Endothelial cell of umbilical vein (primary cell): ENCODE results near the gene ZFYVE28. TPM values are rescaled to one million over a fixed set of nuclear protein-coding genes. Genes with fewer than 3 reads are reported as not detected.

Experiments
- BruUV-seq: library from RNA; stranded (reverse); fragments of 400-500 nt; replicated peaks from 2 replicates; lab custom pipeline; 2021; lab: Mats Ljungman, UMichigan
- CTCF ChIA-PET: fragments of 300-600, 350-600 bp; sonication (Branson Sonifier 250); formaldehyde crosslinking; loops from one replicate; lab custom pipeline; 2021; ENCODE audit warnings: antibody characterized with exemption, inconsistent platforms; lab: Charles Lee
- POLR2A ChIA-PET: fragments of 300-600, 350-600 bp; sonication (Branson Sonifier 250); formaldehyde crosslinking; loops from one replicate; lab custom pipeline; 2021; ENCODE audit warnings: antibody characterized with exemption, inconsistent platforms; lab: Charles Lee
- DNase-seq: peaks from one replicate; pipeline ENCODE4 v3.0.0-alpha.2; 2011; ENCODE audit warnings: low read depth, low spot score
- FAIRE-seq: peaks from 2 replicates; lab custom pipeline; 2011; peaks lifted over from hg19 to GRCh38; lab: Jason Lieb, UNC
- H2AFZ ChIP-seq: 2 replicates; pipeline ENCODE4 v1.6.0; 2012; ENCODE audit warnings: low read depth, low read length, control low read depth, inconsistent platforms
- H3K27ac ChIP-seq: 2 replicates; pipeline ENCODE4 v1.5.1; 2011; ENCODE audit warnings: low read depth, mild to moderate bottlenecking, control low read depth, low read length, moderate library complexity; ENCODE audit not compliant: insufficient read depth
- H3K27me3 ChIP-seq, 2 experiments: 2 replicates each; pipeline versions ENCODE4 v1.6.0 to v1.6.1; 2011; ENCODE audit warnings: low read length in 2 of 2, mixed read lengths in 1 of 2; ENCODE audit not compliant: control insufficient read depth in 2 of 2, insufficient read depth in 2 of 2
- H3K36me3 ChIP-seq, 2 experiments: 2 replicates in 1 of 2; 3 replicates in 1 of 2; pipeline ENCODE4 v1.5.1; 2011; ENCODE audit warnings: low read length in 2 of 2, mild to moderate bottlenecking in 1 of 2, moderate library complexity in 1 of 2; ENCODE audit not compliant: control insufficient read depth in 2 of 2, insufficient read depth in 2 of 2; ENCODE audit errors: extremely low read depth in 1 of 2
- H3K4me1 ChIP-seq: 3 replicates; pipeline ENCODE4 v1.5.1; 2011; ENCODE audit warnings: mild to moderate bottlenecking, low read length; ENCODE audit not compliant: control insufficient read depth, insufficient read depth; ENCODE audit errors: extremely low read depth
- H3K4me2 ChIP-seq: 2 replicates; pipeline ENCODE4 v1.6.1; 2011; ENCODE audit warnings: low read length, control low read depth, mixed read lengths; ENCODE audit not compliant: insufficient read depth
- H3K4me3 ChIP-seq, 3 experiments: fragments of 200-600 bp in 1 of 3; sonication (generic), shearing (Covaris generic) in 1 of 3; replicated peaks in 1 of 3; 2 replicates each; pipeline ENCODE4 v1.5.1; 2011 to 2016; ENCODE audit warnings: control low read depth in 3 of 3, low read length in 3 of 3, mild to moderate bottlenecking in 2 of 3, inconsistent platforms in 1 of 3, low read depth in 1 of 3, moderate library complexity in 1 of 3; ENCODE audit not compliant: insufficient read depth in 1 of 3
- H3K79me2 ChIP-seq: 2 replicates; pipeline ENCODE4 v1.6.0; 2012; ENCODE audit warnings: low read length, inconsistent platforms; ENCODE audit not compliant: control insufficient read depth, insufficient read depth
- H3K9ac ChIP-seq: replicated peaks from 2 replicates; pipeline ENCODE3; 2011; ENCODE audit warnings: low read length, control low read depth; ENCODE audit not compliant: insufficient read depth; ENCODE audit errors: extremely low read depth
- H3K9me1 ChIP-seq: replicated peaks from 3 replicates; pipeline ENCODE4 v1.6.0; 2011; ENCODE audit warnings: mild to moderate bottlenecking, low read length; ENCODE audit not compliant: control insufficient read depth, insufficient read depth; ENCODE audit errors: extremely low read depth
- H3K9me3 ChIP-seq: replicated peaks from 2 replicates; pipeline ENCODE4 v1.5.1; 2012; ENCODE audit warnings: low read length, inconsistent platforms; ENCODE audit not compliant: control insufficient read depth, insufficient read depth
- H4K20me1 ChIP-seq: replicated peaks from 2 replicates; pipeline ENCODE3; 2011; ENCODE audit warnings: mild to moderate bottlenecking, low read length; ENCODE audit not compliant: control insufficient read depth, insufficient read depth; ENCODE audit errors: extremely low read depth
- CTCF ChIP-seq, 2 donors: IDR thresholded peaks; 1 replicate in 1 of 2; 2 replicates in 1 of 2; pipeline ENCODE4 v1.5.1; 2011; ENCODE audit warnings: low read length in 2 of 2, mild to moderate bottlenecking in 2 of 2, moderate library complexity in 2 of 2, control low read depth in 1 of 2, inconsistent platforms in 1 of 2, low read depth in 1 of 2; ENCODE audit not compliant: insufficient read depth in 1 of 2; ENCODE audit errors: extremely low read depth in 1 of 2
- EZH2 ChIP-seq: IDR thresholded peaks from 2 replicates; pipeline ENCODE4 v1.6.1; 2012; ENCODE audit warnings: borderline replicate concordance, low read depth, mild to moderate bottlenecking, moderate library complexity, low read length, inconsistent platforms; ENCODE audit not compliant: severe bottlenecking
- FOS ChIP-seq: IDR thresholded peaks from 2 replicates; pipeline ENCODE4 v1.6.1; 2011; ENCODE audit warnings: mild to moderate bottlenecking, low read length, moderate library complexity, borderline replicate concordance; ENCODE audit not compliant: insufficient read depth
- GATA2 ChIP-seq: IDR thresholded peaks from 2 replicates; pipeline ENCODE4 v1.7.0; 2011; ENCODE audit warnings: low read depth, mild to moderate bottlenecking, moderate library complexity, mixed read lengths, low read length; ENCODE audit not compliant: insufficient read length, insufficient read depth
- JUN ChIP-seq: IDR thresholded peaks from 2 replicates; pipeline ENCODE4 v1.6.1; 2011; ENCODE audit warnings: borderline replicate concordance, low read depth; ENCODE audit not compliant: insufficient read length, insufficient read depth
- MAX ChIP-seq: IDR thresholded peaks from 2 replicates; pipeline ENCODE4 v1.6.1; 2011; ENCODE audit not compliant: insufficient read depth, insufficient read length
- MYC ChIP-seq: IDR thresholded peaks from one replicate; pipeline ENCODE4 v1.6.1; 2011; ENCODE audit warnings: mild to moderate bottlenecking, low read depth, low read length
- POLR2A ChIP-seq: IDR thresholded peaks from 2 replicates; pipeline ENCODE4 v1.6.1; 2012; ENCODE audit warnings: low read depth, mild to moderate bottlenecking, control low read depth, low read length
- POLR2AphosphoS5 ChIP-seq: IDR thresholded peaks from 2 replicates; pipeline ENCODE4 v1.6.1; 2012; ENCODE audit warnings: low read depth, mild to moderate bottlenecking, control low read depth, low read length, moderate library complexity; ENCODE audit not compliant: insufficient read depth
- dilution Hi-C: fragments of 300-500 bp; cut with MboI; formaldehyde crosslinking; loops from one replicate; pipeline ENCODE4 v1.15.0; 2019; ENCODE audit warnings: low sequenced_read_pairs; ENCODE audit not compliant: extremely low pct_ligation_motif_present
- intact Hi-C: fragments of 100-400 bp; cut with micrococcal nuclease; formaldehyde crosslinking; loops from one replicate; pipeline ENCODE4 v1.10.0; 2022
- polyA plus RNA-seq, 4 experiments: library from polyadenylated mRNA; depleted of rRNA in 3 of 4; stranded (reverse) in 3 of 4; unstranded in 1 of 4; fragments of >200 nt; gene quantifications; 2 replicates each; pipeline versions ENCODE4 v1.2.1 to v1.2.3, GENCODE V29; 2011 to 2012; ENCODE audit warnings: missing spikeins in 1 of 4
- total RNA-seq: library from RNA; stranded (reverse); gene quantifications from 2 replicates; pipeline ENCODE4 v1.2.3, GENCODE V29; 2021

Gene ZFYVE28
- total and polyA plus RNA-seq, 2 donors (not counting 3 experiments of a cell fraction or from before 2014, with no cell fraction given): 5.8 to 7.1 TPM

- no peak overlapping the region for H3K4me3 ChIP-seq
- CTCF ChIA-PET: interaction anchor here (1.0 kb wide), 1 partner anchor 94 kb away, joined by 3 read pairs; the partner anchor contains the start of gene MXD4
- no peak for FAIRE-seq
- no peak overlapping the region for H3K9ac ChIP-seq
- no peak overlapping the region for H3K4me2 ChIP-seq
- dilution Hi-C loops: no loop called here
- DNase-seq: no peak
- intact Hi-C loops: no loop called here
- no peaks in the 10 kb centered on the region for H3K4me1 ChIP-seq
- no peaks in the 10 kb centered on the region for H3K27me3 ChIP-seq
- BruUV-seq: no TSS peak
- no peak for TF ChIP-seq CTCF (IDR thresholded peaks at IDR 0.05; ENCODE audit: extremely low read depth in 1 of 2, insufficient read depth in 1 of 2, low read depth in 1 of 2, low read length in 2 of 2)
- TF ChIP-seq GATA2: no peak
- TF ChIP-seq MYC: no peak
- no peak for TF ChIP-seq FOS
- TF ChIP-seq JUN: no peak
- no peak for TF ChIP-seq EZH2
- TF ChIP-seq MAX: no peak
- no peak for TF ChIP-seq POLR2A
- no peak for TF ChIP-seq POLR2AphosphoS5
- H3K36me3 ChIP-seq: no peaks in the 10 kb centered on the region
- POLR2A ChIA-PET: no interaction called here
- H4K20me1 ChIP-seq: no peaks in the 10 kb centered on the region
- no peaks in the 10 kb centered on the region for H3K9me3 ChIP-seq
- no peaks in the 10 kb centered on the region for H3K79me2 ChIP-seq
- H3K27ac ChIP-seq: no peak overlapping the region
- no peaks in the 10 kb centered on the region for H3K9me1 ChIP-seq
- H2AFZ ChIP-seq: no peak overlapping the region
Measured at GRCh38 chr4:2356123-2357069, 62.0 kb downstream of the ZFYVE28 start.
